GM21390 (cell line): ENCODE data around the gene ZSCAN25.
"Not testable (repeated sequence)": the region's sequence is repeated elsewhere in the genome, so short reads cannot be mapped to it uniquely, and the experiment has no call there.

Experiments used
- ATAC-seq: cut with Tn5 transposase; IDR thresholded peaks from one replicate; pipeline ENCODE4 v1.9.1; 2021; ENCODE audit not compliant: unreplicated experiment

Gene ZSCAN25

DNA sequence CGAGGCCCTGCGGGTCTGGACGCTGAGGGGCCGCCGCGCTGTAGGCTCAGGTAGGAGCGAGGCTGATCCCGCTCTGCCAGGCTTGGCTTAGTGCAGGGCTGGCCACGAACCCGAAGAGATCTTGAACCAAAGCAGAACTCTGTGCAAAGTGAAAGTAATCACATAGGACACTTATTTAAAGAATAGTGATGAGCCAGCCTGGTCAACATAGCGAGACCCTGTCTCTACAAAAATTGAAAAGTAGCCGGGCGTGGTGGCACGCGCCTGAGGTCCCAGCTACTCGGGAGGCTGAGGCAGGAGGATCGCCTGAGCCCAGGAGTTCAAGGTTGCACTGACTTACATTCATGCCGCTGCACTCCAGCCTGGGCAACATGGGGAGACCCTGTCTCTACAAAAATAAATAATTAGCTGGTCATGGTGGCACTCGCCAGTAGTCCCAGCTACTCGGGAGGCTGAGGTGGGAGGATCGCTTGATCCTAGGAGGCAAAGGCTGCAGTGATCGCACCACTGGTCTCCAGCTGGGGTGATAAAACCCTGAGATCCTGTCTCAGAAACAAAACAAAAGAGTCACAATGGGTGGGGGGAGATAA is 541 bp downstream of the ZSCAN25 start:
- ATAC-seq, result no peak

DNA sequence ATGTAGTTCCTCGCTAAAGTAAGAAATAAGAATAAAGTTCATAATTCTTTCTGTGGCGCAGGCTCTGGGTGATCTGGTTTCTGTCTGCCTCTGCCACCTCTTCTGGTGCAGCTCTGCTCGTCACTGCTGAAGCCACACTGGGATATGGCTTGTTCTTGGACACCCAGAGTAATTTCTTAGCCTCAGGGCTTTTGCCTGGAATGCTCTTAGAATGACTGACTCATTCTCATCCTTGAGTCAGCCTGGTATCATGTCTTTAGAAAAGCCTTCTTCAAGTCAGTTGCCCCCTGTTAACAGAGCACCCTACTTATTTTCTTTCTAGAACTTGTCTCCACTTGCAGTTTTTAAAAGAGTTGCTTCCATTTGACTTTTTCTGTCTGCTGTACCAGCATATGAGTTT is 2.0 kb downstream of the ZSCAN25 start:
- no peak for ATAC-seq

DNA sequence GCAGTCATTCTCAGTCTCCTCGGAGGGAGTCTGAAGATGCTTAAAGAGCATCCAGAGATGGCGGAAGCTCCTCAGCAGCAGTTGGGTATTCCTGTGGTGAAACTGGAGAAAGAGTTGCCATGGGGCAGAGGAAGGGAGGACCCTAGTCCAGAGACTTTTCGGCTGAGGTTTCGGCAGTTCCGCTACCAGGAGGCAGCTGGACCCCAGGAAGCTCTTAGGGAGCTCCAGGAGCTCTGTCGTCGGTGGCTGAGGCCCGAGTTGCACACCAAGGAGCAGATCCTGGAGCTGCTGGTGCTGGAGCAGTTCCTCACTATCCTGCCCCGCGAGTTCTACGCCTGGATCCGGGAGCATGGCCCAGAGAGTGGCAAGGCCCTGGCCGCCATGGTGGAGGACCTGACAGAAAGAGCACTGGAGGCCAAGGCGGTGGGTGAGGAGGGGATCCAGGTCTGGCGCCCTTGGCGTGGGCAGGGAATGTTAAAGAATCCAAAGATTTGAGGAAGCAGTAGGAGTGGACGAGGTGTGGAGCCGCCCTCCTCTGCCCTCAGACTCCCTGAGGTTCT is 2.9 kb downstream of the ZSCAN25 start:
- ATAC-seq, result no peak

DNA sequence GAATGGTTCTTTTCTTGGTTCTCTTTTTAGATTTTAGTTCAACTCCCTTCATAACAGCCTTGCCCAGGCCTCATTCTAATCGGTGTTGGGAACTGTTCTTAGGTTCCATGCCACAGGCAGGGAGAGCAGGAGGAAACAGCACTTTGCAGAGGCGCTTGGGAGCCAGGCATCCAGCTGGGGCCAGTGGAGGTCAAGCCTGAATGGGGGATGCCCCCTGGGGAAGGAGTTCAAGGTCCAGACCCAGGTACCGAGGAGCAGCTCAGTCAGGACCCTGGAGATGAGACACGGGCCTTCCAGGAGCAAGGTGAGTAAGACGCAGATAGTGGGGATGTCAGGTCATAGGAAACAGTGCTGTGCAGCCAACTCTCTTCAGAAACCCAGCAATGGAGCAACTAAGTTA is 4.5 kb downstream of the ZSCAN25 start:
- no peak for ATAC-seq

DNA sequence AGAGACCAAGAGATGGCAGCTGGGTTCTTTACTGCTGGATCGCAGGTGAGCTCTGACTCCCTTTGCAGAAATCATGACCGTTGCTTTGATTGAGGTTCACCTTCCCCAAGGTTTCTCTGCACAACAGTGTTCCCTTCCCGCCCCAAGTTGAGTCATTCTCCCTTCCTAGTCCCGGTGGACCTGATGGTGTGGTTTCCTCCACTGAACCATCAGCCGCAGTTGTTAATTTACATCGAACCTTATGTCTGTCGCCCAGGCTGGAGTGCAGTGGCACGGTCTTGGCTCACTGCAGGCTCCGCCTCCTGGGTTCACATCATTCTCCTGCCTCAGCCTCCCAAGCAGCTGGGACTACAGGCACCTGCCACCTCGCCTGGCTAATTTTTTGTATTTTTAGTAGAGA is 5.8 kb downstream of the ZSCAN25 start:
- no peak for ATAC-seq

DNA sequence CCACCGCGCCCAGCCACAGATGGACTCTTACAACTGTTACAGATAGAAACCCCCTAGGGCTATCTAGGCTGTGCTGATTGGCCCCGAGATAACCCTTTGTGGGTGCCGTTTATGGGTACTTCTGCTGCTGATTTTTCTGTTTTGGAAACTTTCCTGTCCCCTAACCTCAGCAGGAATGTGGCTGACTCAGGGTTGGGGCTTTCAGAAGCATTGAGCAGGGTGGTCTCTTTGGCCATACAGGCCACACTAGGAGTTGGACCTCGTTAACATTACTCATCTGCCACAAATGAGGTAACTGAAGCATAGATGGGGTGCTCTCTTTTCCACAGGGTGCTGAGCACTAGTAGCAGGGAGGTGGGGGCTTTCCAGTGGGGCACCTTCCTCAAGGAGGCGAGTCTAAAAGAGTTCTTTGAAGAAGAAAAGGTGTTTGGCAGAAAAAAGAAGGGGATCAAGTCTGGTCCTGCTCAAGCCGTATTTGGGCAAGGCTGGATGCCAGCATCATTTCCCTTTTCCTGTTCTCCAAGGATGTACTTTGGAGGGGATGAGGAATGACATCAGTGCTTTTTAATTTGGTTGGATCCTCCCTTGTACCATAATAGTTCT is 6.4 kb downstream of the ZSCAN25 start:
- ATAC-seq, result no peak

DNA sequence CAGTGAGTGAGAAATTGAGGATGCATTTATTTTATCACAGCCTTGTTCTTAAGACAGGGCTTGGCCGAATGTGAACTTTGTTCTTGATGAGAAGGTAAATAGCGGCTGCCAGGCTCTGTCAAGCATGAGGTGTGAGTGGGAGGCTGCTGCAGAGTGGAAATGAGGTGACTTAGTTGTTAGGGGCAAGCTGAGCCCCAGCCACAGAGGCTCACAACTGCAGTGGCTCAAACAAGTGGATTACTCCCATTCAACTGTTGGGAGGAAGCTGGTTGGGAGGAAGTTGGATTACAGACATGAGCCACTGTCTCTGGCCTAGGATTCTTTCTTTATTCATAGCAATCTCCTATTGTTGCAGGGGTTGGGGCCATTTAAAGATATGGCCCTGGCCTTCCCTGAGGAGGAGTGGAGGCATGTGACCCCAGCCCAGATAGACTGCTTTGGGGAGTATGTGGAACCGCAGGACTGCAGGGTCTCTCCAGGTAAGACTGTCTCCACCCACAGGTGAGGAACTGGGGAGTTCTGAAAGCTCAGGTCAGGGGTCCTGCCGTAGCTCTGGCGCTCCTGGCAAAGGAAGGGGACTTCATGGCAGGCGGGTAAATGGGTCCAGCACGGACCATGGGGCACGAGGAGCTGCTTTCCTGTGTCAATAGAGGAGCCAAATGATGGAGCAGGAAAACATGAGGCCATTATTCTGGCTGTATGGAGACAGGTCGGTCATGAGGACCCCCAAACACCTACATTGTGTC is 7.1 kb downstream of the ZSCAN25 start:
- no peak for ATAC-seq

DNA sequence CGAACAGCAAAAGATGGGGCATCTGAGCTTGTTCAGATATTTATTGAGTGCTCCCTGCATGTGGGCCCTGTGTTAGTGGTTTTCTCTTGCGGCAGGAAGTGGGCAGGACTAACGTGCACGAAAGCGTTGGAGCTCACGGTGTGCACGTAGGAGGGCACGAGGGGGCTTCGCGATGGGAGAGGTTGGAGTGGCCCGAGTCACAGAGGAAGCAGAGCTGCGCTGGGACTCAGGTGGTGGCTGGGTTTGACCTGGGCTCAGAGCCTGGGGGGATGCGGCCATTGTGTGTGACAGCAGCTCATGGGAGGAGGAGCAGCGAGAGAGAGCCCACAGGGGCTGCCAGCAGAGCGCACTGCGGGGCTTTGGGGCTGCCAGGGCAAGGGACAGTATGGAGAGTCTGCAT is 7.7 kb downstream of the ZSCAN25 start:
- no peak for ATAC-seq

DNA sequence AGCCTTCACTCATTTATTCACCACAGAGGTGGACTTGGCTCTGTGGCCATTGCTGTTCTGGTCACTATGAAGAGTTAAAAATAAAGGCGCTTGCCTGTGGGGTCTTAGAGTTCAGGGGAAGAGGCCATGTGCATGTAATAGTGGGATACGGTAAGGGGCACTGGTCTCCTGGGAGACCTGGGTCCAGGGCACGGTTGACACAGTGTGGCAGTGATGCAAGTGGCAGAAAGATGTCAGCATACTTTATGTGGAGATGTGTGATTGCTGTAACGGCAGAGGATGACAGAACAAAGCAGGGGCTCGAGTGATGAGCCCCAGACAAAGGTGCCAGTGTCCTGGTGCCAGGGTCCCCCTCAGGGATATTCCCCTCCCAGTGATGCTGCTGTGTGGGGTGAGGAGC is 8.6 kb downstream of the ZSCAN25 start:
- no peak for ATAC-seq

DNA sequence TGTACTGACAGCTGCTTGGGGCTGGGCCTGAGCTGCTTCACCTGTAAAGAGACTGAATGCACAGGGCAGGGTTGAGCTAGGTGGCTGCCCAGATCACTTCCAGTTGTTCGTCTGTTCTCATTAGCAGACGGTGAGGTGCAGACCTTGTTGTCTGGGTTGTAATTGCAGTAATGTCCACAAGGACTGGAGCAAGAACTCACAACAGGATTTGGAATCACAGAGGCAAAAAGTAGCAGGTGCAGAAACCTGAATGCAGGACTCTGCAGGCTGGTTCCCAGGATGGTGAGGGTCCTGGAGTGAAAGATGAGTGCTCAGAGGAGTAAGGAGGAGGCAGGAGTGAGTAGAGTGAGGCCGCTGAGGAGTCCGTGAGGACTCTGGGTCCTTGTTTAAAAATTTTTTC is 9.2 kb downstream of the ZSCAN25 start:
- no peak for ATAC-seq

DNA sequence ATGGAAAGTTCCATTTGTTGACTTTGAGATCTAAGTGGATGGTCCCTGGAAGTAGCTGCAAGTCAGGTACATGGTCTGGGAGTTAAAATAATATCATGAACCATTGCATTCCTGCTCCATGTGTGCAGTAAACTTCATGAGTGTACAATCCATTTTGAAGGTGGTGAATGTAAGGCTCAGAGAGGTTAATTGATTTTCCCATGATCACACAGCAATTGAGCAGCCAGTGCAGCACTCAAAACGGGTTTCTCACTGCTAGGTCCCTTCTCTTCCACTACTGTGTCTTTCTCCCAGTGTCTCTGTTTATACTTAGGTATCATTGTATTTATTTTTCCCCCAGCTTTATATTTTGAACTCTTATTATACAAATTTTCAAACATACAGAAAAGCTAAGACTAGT is 9.9 kb downstream of the ZSCAN25 start:
- ATAC-seq, result no peak

DNA sequence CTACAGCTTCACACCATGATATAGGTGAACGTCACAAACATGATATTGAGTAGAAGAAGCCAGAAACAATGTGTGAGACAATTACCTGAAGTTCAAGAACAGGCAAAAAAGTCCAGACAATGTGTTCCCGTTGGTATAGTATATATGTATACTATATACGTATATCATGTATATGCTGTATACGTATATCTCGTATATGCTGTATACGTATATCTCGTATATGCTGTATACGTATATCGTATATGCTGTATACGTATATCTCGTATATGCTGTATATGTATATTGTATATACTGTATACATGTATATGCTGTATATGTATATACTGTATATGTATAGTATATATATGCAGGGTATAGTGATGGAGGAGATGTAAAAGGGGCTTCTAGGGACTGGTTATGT is 10.8 kb downstream of the ZSCAN25 start:
- ATAC-seq, result no peak

DNA sequence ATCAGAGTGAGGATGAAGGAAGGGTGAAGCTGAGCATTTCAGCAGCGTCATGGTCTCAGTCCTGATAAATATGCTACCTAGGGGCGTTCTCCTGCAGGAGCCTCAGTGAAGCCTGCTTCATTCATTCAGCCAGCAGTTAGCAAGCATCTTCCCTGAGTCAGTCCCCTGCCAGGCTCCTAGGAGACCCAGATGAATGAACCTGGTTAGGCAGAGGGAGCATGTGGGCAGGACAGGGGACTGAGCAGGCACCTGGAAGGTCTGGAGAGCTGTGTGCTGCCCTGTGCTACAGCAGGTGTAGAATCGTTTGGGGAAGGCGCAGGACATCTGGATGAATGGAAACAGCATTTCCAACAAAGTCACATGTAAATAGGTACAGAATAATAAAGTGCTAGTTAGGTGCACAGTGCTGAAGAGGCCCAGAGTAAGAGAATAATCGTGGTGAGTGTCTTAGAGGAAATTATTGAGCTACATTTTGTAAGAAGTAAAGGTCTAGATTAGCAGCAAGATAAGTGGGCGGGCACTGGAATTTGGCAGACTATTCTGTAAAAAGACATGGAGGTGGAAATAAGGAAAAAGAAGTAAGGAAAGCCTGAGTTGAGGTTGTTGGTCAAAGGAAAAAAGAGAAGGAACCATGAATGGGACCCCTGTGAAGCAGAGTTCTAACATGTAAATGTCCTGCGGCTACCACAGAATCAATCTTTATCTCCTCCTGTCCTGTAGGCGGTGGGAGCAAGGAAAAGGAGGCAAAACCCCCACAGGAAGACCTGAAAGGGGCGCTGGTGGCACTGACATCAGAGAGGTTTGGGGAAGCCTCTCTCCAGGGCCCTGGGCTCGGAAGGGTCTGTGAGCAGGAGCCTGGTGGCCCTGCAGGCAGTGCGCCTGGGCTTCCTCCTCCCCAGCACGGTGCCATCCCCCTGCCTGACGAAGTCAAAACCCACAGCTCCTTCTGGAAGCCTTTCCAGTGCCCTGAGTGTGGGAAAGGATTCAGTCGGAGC is 12.0 kb downstream of the ZSCAN25 start:
- ATAC-seq, result no peak

DNA sequence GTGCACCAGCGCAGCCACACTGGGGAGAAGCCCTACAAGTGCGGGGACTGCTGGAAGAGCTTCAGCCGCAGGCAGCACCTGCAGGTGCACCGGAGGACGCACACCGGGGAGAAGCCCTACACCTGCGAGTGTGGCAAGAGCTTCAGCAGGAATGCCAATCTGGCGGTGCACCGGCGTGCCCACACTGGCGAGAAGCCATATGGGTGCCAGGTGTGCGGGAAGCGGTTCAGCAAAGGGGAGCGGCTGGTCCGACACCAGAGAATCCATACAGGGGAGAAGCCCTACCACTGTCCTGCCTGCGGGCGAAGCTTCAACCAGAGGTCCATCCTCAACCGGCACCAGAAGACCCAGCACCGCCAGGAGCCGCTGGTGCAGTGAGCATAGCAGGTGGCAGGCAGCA is 12.9 kb downstream of the ZSCAN25 start:
- ATAC-seq, result no peak

DNA sequence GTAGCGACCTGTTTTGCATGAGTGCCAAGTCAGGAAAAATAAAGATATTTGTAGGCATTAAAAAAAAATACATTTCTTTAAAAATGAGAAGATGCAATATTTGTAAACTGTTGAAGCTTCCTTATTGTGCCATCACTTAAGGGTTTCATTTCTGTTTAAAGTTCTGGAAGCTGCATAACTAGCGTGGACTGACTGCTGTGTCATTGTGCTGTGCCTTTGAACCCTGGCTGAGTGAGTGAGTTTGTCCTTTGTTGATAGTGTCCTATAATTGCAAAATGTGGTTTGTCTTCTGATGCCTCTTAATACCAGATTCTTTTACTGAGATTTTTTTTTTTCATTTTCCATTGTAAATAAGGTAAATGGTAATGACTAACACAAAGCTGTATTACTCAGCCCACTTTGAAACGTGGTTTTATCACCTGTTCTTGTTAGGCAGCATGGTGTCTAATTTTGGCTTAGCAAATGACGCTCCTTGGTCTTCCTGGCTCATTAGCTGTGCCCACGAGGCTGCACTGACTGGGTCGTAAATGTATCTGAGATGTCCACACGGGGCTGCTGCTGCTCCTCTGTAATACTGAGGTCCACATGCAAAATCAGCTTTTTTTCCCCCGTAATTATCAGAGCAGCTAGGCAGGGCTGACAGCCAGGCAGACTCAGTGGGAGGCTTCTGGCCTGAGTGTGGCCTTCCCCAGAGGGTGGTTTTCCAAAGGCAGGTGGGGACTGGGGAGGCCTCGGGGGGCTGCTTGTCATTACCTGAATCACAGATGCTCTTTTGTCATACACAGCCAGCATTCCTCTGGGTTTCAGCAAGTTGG is 14.8 kb downstream of the ZSCAN25 start:
- ATAC-seq, result no peak

DNA sequence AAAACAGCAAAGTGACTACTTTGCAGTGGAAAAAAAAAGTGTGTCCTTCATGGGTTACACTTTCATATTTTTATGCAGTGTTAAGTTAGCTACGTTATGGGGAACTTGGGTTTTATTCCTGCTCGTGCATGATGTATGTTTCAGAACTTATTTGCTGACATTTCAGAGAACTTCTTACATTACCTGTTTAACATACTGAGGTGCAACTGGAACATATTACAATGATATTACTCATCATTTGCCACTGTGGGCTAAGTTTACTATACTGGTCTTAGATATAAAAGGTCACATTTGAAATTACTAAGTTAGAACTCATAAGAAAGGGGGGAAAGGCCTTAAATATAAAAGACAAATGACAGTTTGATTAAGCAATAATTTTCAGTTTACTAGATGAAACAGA is 20.7 kb downstream of the ZSCAN25 start:
- not testable (repeated sequence) for ATAC-seq

DNA sequence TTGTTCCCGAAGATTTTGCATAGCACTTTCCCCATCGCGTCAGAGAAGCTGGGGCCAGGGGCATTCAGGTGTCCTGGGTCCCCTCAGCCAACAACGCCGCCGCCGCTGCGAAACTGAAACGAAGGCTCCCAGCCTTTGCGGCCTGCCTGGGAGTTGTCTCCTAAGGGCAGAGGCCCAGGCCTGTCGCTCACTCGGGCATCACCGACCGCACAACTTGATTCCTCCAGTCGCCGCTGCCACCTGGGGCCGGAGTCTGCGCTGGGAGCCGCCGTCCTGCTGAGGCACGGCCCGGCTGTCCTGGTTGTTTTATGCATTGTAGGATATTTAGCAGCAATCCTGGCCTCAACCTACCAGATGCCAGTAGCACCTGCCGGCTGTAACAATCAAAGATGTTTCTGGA is 22.0 kb downstream of the ZSCAN25 start:
- no peak for ATAC-seq

DNA sequence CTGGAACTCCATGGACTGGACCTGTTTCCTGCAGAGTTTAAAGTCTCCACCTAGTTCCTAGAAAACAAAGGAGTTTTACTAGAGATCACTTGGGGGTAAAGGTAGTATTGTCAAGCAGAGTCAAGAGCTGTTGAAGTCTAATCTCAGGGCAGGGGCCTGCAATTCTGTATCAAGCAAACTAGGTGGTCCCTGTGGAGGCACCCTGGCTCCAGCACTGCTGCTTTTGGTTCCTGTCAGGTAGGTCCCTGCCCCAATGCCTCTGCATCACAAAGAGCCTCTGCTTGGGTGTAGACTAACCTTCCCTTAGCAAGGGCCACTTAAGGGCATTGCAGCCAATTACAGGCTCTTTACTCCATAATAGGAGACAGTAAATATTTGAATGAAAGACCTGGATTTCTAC is 22.5 kb downstream of the ZSCAN25 start:
- no peak for ATAC-seq

DNA sequence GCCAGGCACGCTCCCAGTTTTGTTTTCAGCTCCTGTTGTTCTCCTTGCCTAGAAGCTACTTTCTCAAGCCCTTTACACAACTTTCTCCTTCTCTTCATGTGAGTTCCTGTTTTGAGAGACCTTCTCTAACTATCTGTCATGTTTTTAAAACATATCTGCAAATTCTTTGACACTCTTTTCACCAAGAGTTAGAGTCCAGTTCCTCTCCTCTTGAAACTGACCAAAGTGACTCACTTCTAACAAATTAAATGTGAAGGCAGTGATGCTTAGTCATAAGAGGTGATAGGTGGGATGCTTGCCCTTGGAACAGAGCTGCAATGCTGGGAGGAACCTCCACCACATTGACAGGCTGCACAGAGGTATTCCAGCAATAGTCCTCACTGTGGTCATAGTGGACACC is 25.3 kb downstream of the ZSCAN25 start:
- no peak for ATAC-seq

DNA sequence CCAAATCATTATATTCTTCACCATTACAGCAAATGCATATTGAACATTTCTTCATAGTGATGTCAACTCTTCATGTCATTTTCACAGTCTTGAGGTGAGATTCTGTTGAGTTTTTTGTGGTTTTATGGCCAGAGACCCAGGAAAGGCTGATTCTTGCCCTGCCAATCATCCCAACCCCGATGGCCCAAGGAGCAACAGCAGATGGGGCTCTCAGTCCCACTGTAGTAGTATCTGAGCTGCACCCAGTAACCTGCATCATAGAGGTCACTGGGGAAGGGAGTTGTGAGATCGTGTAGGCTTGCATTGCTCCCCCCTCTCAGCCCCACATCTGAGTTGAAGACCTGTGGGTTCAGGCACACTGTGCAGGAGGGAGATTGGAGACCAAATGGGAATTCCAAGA is 26.7 kb downstream of the ZSCAN25 start:
- no peak for ATAC-seq
